Right renal cortex interstitium (tissue), 3 donors: ENCODE measurements around the gene CYB561. TPM values are rescaled to one million over a fixed set of nuclear protein-coding genes. Genes with fewer than 3 reads are reported as not detected.

Experiments used
- DNase-seq, 3 donors: peaks; one replicate each; pipeline ENCODE4 v3.0.0-alpha.2; 2013; ENCODE audit warnings: low read depth in 3 of 3, low spot score in 2 of 3
- polyA plus RNA-seq, 3 donors: library from polyadenylated mRNA; unstranded; fragments of 120-200 nt; gene quantifications; one replicate each; pipeline ENCODE4 v1.2.1, GENCODE V29; 2013; ENCODE audit not compliant: insufficient read length in 3 of 3

CYB561 gene
- polyA plus RNA-seq, 3 donors: 21.2 to 28.3 (median 26.6) TPM

GRCh38 chr17:63436523-63437110 lies 9.5 kb downstream of the CYB561 start:
- DNase-seq: no peak

GRCh38 chr17:63435681-63436522 lies 10.2 kb downstream of the CYB561 start:
- no peak for DNase-seq

- no peak for DNase-seq
These were observed 11.0 kb downstream of the CYB561 start for GRCh38 chr17:63434951-63435571.

GRCh38 chr17:63433746-63434591 lies 12.1 kb downstream of the CYB561 start:
- no peak for DNase-seq

- DNase-seq: no peak
These were observed 13.9 kb downstream of the CYB561 start for GRCh38 chr17:63431939-63432804.

- no peak for DNase-seq
These were observed 14.5 kb downstream of the CYB561 start for GRCh38 chr17:63431618-63431938.

- DNase-seq: no peak
These were observed 15.9 kb downstream of the CYB561 start for GRCh38 chr17:63430223-63430622.

- DNase-seq: no peak
These were observed 16.3 kb downstream of the CYB561 start for GRCh38 chr17:63429766-63430165.

- no peak for DNase-seq
These were observed 19.2 kb downstream of the CYB561 start for GRCh38 chr17:63426917-63427308.

- no peak for DNase-seq
These were observed 19.8 kb downstream of the CYB561 start for GRCh38 chr17:63426041-63426916.

GRCh38 chr17:63425483-63425882 lies 20.6 kb downstream of the CYB561 start:
- DNase-seq: peak; percentile 63 to 83 (median 69)

- no peak for DNase-seq
These were observed 22.1 kb downstream of the CYB561 start for GRCh38 chr17:63423963-63424362.

GRCh38 chr17:63423251-63423950 lies 22.7 kb downstream of the CYB561 start:
- no peak for DNase-seq

GRCh38 chr17:63421681-63422645 lies 24.1 kb downstream of the CYB561 start:
- DNase-seq: no peak

- no peak for DNase-seq
These were observed 25.0 kb downstream of the CYB561 start for GRCh38 chr17:63420868-63421680.
